Measurements from ENCODE around the gene PARD3B. TPM values are rescaled to one million over a fixed set of nuclear protein-coding genes. Genes with fewer than 3 reads are reported as not detected.

Gene PARD3B
- total RNA-seq, 1 experiment from 2014 or later = 10.1 TPM

DNA sequence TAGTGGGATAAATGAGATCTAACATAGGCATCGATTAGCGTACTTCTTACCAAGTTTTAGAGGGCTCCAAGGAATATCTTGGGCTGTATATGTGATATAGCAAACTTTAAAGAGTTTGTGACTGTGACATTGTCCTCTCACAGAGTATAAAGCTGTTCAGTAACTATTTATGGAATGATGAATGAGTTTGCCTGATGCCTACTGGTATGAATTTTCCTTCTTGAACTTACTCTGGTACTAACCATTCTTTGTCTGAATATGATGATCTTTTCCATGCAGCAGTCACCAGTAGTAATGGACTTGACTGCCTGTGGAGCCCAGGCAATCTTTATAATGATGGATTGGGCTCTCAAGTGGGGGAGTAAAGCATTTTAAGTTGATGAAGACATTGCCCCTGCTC is 120.5 kb downstream of the PARD3B start:
- Mint-ChIP-seq H3K27ac (ENCODE audit: unreplicated experiment) (no peak overlapping the region), H3K36me3 (ENCODE audit: insufficient read depth, unreplicated experiment) (no peaks in the 10 kb centered on the region), H3K9me3 (ENCODE audit: low read depth, unreplicated experiment) (no peaks in the 10 kb centered on the region), H3K4me1 (ENCODE audit: low read depth, unreplicated experiment) (peaks cover 10% of the 10 kb centered on the region), H3K4me3 (ENCODE audit: low read depth, unreplicated experiment) (no peak overlapping the region), H3K27me3 (ENCODE audit: unreplicated experiment) (no peaks in the 10 kb centered on the region)
- CTCF ChIA-PET = interaction anchor here (0.5 kb wide), 1 partner anchor 1539 kb away, joined by 3 read pairs; no protein-coding TSS in a partner anchor
- DNase-seq = no peak
- BruUV-seq (replicated peaks) = no TSS peak
- TF ChIP-seq, protein P1, sequence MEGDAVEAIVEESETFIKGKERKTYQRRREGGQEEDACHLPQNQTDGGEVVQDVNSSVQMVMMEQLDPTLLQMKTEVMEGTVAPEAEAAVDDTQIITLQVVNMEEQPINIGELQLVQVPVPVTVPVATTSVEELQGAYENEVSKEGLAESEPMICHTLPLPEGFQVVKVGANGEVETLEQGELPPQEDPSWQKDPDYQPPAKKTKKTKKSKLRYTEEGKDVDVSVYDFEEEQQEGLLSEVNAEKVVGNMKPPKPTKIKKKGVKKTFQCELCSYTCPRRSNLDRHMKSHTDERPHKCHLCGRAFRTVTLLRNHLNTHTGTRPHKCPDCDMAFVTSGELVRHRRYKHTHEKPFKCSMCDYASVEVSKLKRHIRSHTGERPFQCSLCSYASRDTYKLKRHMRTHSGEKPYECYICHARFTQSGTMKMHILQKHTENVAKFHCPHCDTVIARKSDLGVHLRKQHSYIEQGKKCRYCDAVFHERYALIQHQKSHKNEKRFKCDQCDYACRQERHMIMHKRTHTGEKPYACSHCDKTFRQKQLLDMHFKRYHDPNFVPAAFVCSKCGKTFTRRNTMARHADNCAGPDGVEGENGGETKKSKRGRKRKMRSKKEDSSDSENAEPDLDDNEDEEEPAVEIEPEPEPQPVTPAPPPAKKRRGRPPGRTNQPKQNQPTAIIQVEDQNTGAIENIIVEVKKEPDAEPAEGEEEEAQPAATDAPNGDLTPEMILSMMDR (IDR thresholded peaks at IDR 0.05; ENCODE audit: unreplicated experiment) = no peak
- intact Hi-C loops (cut with micrococcal nuclease; ENCODE audit: unreplicated experiment) = no loop called here

DNA sequence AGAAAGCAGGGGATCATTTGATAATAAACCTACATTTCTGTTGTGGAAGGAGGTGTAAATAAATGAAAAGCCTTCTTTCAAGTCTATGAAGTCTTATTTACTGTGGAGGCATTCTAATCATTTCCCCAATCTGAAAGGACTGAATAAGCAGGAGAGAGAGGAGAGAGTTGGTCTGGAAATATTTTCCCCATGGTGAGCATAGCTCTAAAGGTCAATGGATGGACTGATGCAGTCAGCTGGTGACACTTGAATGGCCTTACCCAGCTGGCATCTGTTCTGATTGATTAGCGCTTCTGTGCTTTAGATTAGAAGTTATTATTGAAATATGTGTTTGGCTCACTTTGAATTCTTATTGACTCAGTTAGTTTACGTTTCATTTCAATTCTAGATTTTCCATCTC is 122.7 kb downstream of the PARD3B start:
- H3K27ac Mint-ChIP-seq (ENCODE audit: unreplicated experiment) = no peak overlapping the region
- intact Hi-C loops (cut with micrococcal nuclease; ENCODE audit: unreplicated experiment) = no loop called here

DNA sequence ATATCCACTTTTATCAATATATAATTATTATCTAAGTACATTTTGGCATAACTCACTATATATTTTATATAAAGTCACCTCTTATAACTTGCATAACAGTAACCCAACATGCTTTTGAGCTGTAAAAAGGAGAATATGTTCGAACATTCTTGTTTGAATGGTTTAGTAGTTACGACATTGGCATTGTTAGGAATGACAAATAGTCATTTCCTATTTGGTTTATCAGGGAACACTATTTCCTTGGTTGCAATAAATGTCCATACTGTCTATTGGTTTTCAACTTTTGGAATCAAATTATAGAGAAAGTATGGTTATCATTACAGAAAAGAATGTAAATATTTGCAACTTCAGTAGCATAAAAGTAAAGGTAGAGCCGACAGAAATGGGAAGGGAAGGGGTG is 124.1 kb downstream of the PARD3B start:
- H3K36me3 Mint-ChIP-seq (ENCODE audit: insufficient read depth, unreplicated experiment) = no peaks in the 10 kb centered on the region
- DNase-seq = no peak
- H3K9me3 Mint-ChIP-seq (ENCODE audit: low read depth, unreplicated experiment) = no peaks in the 10 kb centered on the region
- H3K27ac Mint-ChIP-seq (ENCODE audit: unreplicated experiment) = no peak overlapping the region
- CTCF ChIA-PET = no interaction called here
- intact Hi-C loops (cut with micrococcal nuclease; ENCODE audit: unreplicated experiment) = no loop called here
- no peak overlapping the region for H3K4me3 Mint-ChIP-seq (ENCODE audit: low read depth, unreplicated experiment)
- H3K27me3 Mint-ChIP-seq (ENCODE audit: unreplicated experiment) = no peaks in the 10 kb centered on the region
- no TSS peak for BruUV-seq (replicated peaks)
- H3K4me1 Mint-ChIP-seq (ENCODE audit: low read depth, unreplicated experiment) = peaks cover 10% of the 10 kb centered on the region
- TF ChIP-seq, protein P1 (IDR thresholded peaks at IDR 0.05; ENCODE audit: unreplicated experiment) = no peak

More for the DNA sequence above, 122.7 kb downstream of the PARD3B start:
- Mint-ChIP-seq H3K4me1 (ENCODE audit: low read depth, unreplicated experiment) (peaks cover 10% of the 10 kb centered on the region), H3K36me3 (ENCODE audit: insufficient read depth, unreplicated experiment) (no peaks in the 10 kb centered on the region), H3K9me3 (ENCODE audit: low read depth, unreplicated experiment) (no peaks in the 10 kb centered on the region), H3K27me3 (ENCODE audit: unreplicated experiment) (no peaks in the 10 kb centered on the region), H3K4me3 (ENCODE audit: low read depth, unreplicated experiment) (no peak overlapping the region)
- no peak for DNase-seq
- CTCF ChIA-PET = no interaction called here
- TF ChIP-seq, protein P1 (IDR thresholded peaks at IDR 0.05; ENCODE audit: unreplicated experiment) = no peak
- BruUV-seq (replicated peaks) = no TSS peak

DNA sequence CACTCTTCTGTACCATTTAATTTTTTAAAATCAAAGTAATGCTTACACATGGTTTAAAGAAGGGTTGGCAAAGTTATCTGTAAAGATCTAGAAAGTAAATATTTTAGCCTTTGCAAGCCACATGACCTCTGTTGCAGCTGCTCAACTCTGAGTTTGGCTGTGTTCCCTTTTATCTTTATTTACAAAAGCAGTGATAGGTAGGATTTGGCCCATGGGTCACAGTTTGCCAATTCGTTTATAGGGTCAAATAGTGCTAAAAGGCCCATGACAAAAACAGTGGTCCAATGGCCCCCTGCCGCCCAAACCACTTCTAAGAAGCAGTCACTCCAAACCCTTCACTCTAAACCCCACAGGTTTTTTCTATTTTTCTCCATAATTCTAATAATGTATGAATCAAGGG is 124.8 kb downstream of the PARD3B start:
- BruUV-seq (replicated peaks) = no TSS peak
- Mint-ChIP-seq H3K36me3 (ENCODE audit: insufficient read depth, unreplicated experiment) (no peaks in the 10 kb centered on the region), H3K4me3 (ENCODE audit: low read depth, unreplicated experiment) (no peak overlapping the region), H3K4me1 (ENCODE audit: low read depth, unreplicated experiment) (peaks cover 2% of the 10 kb centered on the region), H3K27ac (ENCODE audit: unreplicated experiment) (no peak overlapping the region), H3K27me3 (ENCODE audit: unreplicated experiment) (no peaks in the 10 kb centered on the region), H3K9me3 (ENCODE audit: low read depth, unreplicated experiment) (no peaks in the 10 kb centered on the region)
- CTCF ChIA-PET = interaction anchor here (0.7 kb wide), 1 partner anchor 10 kb away, joined by 3 read pairs; no protein-coding TSS in a partner anchor
- no peak for DNase-seq
- TF ChIP-seq, protein P1 (IDR thresholded peaks at IDR 0.05; ENCODE audit: unreplicated experiment) = no peak
- intact Hi-C loops (cut with micrococcal nuclease; ENCODE audit: unreplicated experiment) = no loop called here
